Measurements from ENCODE around the gene CELF2.

The CELF2 gene

DNA sequence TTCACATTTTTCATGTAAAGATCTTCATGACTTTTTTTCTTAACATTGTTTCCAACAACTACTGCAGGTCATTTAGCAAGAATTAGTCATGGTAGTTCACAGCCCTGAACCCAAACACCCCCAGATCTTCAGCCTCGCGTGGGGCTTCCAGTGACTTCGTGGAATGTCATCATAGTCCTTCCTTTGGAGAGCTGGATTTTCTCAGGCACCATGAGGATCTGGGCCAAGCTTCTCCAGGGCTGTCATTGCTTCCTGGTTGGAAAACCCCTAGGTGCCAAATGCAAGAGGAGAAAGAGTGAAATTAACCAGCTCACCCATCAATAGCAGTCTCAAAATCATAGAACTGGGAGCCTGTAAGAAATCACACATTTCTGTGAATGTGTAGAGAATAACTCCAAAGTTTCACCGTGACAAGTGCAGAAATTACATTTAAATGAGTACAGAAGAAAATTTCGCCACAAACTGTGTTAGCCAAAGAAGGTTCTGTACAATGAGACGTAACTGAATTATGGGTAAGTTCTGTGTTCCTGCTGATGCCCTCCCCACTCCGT is 175.4 kb downstream of the CELF2 start:
- TF ChIP-seq, protein P1, sequence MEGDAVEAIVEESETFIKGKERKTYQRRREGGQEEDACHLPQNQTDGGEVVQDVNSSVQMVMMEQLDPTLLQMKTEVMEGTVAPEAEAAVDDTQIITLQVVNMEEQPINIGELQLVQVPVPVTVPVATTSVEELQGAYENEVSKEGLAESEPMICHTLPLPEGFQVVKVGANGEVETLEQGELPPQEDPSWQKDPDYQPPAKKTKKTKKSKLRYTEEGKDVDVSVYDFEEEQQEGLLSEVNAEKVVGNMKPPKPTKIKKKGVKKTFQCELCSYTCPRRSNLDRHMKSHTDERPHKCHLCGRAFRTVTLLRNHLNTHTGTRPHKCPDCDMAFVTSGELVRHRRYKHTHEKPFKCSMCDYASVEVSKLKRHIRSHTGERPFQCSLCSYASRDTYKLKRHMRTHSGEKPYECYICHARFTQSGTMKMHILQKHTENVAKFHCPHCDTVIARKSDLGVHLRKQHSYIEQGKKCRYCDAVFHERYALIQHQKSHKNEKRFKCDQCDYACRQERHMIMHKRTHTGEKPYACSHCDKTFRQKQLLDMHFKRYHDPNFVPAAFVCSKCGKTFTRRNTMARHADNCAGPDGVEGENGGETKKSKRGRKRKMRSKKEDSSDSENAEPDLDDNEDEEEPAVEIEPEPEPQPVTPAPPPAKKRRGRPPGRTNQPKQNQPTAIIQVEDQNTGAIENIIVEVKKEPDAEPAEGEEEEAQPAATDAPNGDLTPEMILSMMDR (IDR thresholded peaks at IDR 0.05; ENCODE audit: insufficient read depth, low read depth, low read length, missing control alignments) = no peak
- DNase-seq (ENCODE audit: low read depth) = no peak
- no peak overlapping the region for H3K4me3 ChIP-seq (ENCODE audit: low read length)

DNA sequence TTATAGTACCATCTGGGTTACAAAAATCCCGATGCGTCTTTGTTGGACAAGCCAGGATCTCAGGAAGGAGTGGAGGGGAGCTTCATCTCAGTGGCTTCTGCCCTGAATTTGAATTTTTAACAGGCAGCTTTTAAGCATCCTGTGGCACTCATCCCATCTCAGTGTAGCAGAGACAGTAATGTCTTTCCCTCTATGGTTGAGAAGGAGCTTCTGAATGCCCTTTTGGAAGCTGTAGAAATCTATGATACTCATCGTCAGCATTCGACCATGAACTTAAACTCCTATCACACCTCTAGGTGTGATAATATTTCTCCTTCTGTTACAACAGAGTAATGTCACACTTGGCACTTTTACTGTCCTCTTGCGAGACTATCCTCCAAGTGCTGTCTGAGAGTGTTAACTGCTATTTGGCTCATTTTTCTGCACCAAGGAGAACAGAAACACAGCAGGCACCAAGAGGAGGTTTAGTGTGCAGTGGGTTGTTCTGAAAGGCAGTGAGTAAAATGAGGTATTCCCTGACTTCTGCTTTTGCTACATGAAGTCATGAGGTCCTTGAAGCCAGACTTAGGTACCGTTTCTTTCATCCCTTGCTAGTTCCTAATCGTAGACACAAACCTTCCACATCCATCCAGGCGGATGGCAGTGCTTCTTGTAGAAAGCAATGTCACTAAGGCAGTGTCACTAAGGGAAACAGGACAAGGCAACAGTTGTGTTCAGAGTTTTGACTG is 177.4 kb downstream of the CELF2 start:
- no peak for DNase-seq (ENCODE audit: low read depth)
- TF ChIP-seq, protein P1 (IDR thresholded peaks at IDR 0.05; ENCODE audit: insufficient read depth, low read depth, low read length, missing control alignments) = no peak
- no peak overlapping the region for H3K4me3 ChIP-seq (ENCODE audit: low read length)

DNA sequence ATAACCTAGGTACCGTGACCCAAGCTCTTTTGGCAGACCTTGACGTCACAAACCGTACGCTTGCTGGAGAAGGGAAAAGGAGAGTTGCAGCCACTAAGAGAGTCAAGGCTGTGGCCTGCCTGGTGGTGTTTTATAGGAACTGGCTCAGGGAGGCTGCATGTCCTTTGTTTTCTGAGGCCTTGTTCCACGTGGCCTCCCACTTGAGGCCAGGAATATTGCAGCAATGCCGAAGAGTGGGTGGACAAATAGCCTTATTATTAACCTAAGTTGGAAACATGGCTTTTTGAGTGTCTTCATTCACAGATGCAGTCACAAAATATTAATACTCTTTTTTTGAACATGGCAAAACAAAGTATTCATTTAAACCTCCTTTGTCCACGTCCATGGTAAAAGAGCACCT is 178.0 kb downstream of the CELF2 start:
- TF ChIP-seq, protein P1 (IDR thresholded peaks at IDR 0.05; ENCODE audit: insufficient read depth, low read depth, low read length, missing control alignments) = no peak
- DNase-seq (ENCODE audit: low read depth) = no peak
- no peak overlapping the region for H3K4me3 ChIP-seq (ENCODE audit: low read length)

DNA sequence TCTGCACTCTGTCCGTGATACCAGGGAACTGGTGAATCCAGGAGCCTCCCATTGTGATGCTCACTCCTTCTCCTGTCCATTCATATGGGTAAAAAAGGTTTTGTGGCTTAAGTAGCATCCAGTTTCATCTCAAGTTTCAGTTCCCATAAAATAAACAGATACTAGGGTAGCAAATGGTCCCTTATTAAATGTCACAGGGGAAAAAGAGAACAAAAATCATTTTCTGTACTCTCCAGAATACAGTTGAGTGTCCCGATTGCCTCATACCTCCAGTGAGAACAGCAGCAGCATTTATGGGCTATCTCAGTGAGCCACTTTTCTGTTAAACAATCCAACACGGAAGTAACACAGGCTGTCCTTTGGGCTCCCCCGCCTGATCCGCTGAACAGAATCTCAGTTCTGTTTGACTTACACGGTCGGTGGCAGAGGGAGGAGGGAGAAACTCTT is 179.6 kb downstream of the CELF2 start:
- no peak overlapping the region for H3K4me3 ChIP-seq (ENCODE audit: low read length)
- DNase-seq (ENCODE audit: low read depth) = peak; percentile 6
- TF ChIP-seq, protein P1 (IDR thresholded peaks at IDR 0.05; ENCODE audit: insufficient read depth, low read depth, low read length, missing control alignments) = no peak

DNA sequence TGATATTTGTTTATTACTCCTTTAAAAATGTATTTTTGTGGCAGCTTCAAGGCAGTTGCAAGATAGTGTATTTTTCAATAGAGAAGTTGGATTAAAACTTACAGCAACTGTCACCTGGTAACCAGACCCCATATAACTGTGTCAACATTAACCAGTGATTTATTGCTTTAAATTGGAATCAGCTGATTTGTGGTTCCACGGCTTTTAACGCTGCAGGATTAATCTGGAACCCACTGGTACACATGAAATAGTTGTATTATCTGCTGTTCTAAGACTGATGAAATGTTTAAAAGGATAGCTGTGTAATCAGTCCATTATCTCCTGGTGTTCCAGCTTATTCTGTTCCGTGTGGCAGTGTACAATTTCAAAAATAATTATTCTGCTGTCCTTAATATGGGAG is 180.2 kb downstream of the CELF2 start:
- TF ChIP-seq, protein P1 (IDR thresholded peaks at IDR 0.05; ENCODE audit: insufficient read depth, low read depth, low read length, missing control alignments) = no peak
- no peak overlapping the region for H3K4me3 ChIP-seq (ENCODE audit: low read length)
- DNase-seq (ENCODE audit: low read depth) = no peak

DNA sequence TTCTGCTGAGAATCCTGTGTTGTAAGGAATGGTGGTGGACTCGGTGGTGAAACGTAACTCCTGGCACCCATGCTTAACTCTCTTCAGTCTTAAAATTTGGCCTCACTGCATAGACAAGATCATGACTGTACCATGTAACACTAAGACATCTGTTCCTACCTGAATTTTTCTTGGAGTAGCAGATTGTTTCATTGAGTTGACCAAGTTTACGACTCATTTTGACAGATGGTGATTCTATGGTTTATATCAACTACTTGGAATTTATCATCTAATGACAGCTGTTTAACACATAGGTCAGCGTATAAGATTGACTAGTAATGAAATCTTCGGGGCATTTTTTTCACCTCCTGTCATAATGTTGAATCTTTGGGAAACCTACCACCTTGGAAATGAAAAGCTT is 184.2 kb downstream of the CELF2 start:
- no peak overlapping the region for H3K4me3 ChIP-seq (ENCODE audit: low read length)
- no peak for DNase-seq (ENCODE audit: low read depth)
- TF ChIP-seq, protein P1 (IDR thresholded peaks at IDR 0.05; ENCODE audit: insufficient read depth, low read depth, low read length, missing control alignments) = no peak

All from epithelial cell of esophagus (primary cell).